Parathyroid adenoma (tissue), 2 donors: ENCODE data around the gene RAD9A.

ENCODE experiments used
- H2AFZ ChIP-seq: fragments of 300-600 bp; sonication (generic); one replicate; pipeline ENCODE4 v1.7.0; 2017; ENCODE audit warnings: antibody characterized with exemption, mild to moderate bottlenecking
- H3K27ac ChIP-seq: fragments of 300-600 bp; sonication (generic); one replicate; pipeline ENCODE4 v1.7.0; 2017
- H3K27me3 ChIP-seq: fragments of 300-600 bp; sonication (generic); one replicate; pipeline ENCODE4 v1.7.0; 2017; ENCODE audit warnings: low read length; ENCODE audit not compliant: control insufficient read depth, insufficient read depth
- H3K36me3 ChIP-seq: fragments of 300-600 bp; sonication (generic); one replicate; pipeline ENCODE4 v1.7.0; 2017; ENCODE audit warnings: low read length; ENCODE audit not compliant: control insufficient read depth, insufficient read depth
- H3K4me1 ChIP-seq: fragments of 300-600 bp; sonication (generic); one replicate; pipeline ENCODE4 v1.7.0; 2017; ENCODE audit warnings: control low read depth
- H3K4me2 ChIP-seq: fragments of 300-600 bp; sonication (generic); one replicate; pipeline ENCODE4 v1.7.0; 2017; ENCODE audit warnings: low read length
- H3K4me3 ChIP-seq: fragments of 300-600 bp; sonication (generic); one replicate; pipeline ENCODE4 v1.7.0; 2017; ENCODE audit warnings: low read depth, low read length
- H3K79me2 ChIP-seq: fragments of 300-600 bp; sonication (generic); one replicate; pipeline ENCODE4 v1.7.0; 2017; ENCODE audit warnings: control low read depth
- H3K9ac ChIP-seq: fragments of 300-600 bp; sonication (generic); one replicate; pipeline ENCODE4 v1.7.0; 2017; ENCODE audit warnings: mild to moderate bottlenecking
- H3K9me3 ChIP-seq: fragments of 300-600 bp; sonication (generic); one replicate; pipeline ENCODE4 v1.7.0; 2017; ENCODE audit warnings: low read length; ENCODE audit not compliant: control insufficient read depth
- TF ChIP-seq, protein P1 (sequence below): fragments of 300-600 bp; sonication (generic); IDR thresholded peaks from one replicate; pipeline ENCODE4 v1.7.0; 2017; ENCODE audit warnings: antibody characterized with exemption, mild to moderate bottlenecking
- donor health status: primary hyperparathyroidism.

RAD9A gene

DNA sequence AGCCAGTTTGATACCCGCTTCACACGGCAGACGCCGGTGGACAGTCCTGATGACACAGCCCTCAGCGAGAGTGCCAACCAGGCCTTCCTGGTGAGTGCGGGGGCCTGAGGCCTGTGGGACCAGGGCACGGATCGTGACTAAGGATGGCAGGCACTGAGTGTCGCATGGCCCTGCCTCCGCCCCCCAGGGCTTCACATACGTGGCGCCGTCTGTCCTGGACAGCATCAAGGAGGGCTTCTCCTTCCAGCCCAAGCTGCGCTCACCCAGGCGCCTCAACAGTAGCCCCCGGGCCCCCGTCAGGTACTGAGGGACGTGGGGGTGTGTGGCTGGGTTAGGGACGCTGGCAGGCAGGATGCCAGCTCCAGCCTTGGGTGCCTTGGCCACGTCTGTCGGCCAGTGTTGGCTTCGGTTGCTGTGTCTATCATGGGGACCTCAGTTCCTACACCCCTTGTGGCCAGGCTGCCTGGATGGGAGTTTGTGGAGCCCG lies 42.7 kb downstream of the RAD9A start:
- no peaks in the 10 kb centered on the region for H3K9me3 ChIP-seq
- H3K4me2 ChIP-seq = no peak overlapping the region
- H3K27me3 ChIP-seq = no peaks in the 10 kb centered on the region
- H3K4me3 ChIP-seq = no peak overlapping the region
- no peak overlapping the region for H2AFZ ChIP-seq
- no peak overlapping the region for H3K9ac ChIP-seq
- TF ChIP-seq, protein P1, sequence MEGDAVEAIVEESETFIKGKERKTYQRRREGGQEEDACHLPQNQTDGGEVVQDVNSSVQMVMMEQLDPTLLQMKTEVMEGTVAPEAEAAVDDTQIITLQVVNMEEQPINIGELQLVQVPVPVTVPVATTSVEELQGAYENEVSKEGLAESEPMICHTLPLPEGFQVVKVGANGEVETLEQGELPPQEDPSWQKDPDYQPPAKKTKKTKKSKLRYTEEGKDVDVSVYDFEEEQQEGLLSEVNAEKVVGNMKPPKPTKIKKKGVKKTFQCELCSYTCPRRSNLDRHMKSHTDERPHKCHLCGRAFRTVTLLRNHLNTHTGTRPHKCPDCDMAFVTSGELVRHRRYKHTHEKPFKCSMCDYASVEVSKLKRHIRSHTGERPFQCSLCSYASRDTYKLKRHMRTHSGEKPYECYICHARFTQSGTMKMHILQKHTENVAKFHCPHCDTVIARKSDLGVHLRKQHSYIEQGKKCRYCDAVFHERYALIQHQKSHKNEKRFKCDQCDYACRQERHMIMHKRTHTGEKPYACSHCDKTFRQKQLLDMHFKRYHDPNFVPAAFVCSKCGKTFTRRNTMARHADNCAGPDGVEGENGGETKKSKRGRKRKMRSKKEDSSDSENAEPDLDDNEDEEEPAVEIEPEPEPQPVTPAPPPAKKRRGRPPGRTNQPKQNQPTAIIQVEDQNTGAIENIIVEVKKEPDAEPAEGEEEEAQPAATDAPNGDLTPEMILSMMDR = no peak
- no peaks in the 10 kb centered on the region for H3K36me3 ChIP-seq
- no peaks in the 10 kb centered on the region for H3K4me1 ChIP-seq
- H3K79me2 ChIP-seq = peaks cover 5% of the 10 kb centered on the region
- H3K27ac ChIP-seq = no peak overlapping the region

DNA sequence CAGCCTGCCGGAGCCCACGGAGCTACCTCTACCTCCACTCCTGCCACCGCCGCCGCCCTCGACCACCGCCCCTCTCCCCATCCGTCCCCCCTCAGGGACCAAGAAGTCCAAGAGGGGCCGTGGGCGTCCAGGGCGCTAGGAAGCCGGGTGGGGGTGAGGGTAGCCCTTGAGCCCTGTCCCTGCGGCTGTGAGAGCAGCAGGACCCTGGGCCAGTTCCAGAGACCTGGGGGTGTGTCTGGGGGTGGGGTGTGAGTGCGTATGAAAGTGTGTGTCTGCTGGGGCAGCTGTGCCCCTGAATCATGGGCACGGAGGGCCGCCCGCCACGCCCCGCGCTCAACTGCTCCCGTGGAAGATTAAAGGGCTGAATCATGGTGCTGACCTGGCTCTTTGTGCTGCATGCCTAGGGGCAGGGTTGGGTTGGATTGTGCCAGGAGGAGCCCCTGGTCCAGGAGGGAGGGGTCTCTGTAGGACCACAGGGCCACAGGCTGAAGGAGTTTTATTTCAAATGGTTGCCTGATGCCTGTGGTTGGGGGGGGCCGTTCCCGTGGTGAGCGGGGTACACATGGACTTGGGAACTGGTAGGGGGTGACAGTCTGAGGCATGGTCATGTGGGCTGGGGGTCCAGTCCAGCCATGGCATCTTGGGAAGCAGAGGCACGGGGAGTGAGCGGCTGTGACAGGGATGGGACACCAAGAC lies 43.4 kb downstream of the RAD9A start:
- TF ChIP-seq, protein P1 = no peak
- Histone ChIP-seq H3K4me1 (no peaks in the 10 kb centered on the region), H3K79me2 (peaks cover 2% of the 10 kb centered on the region), H2AFZ (no peak overlapping the region), H3K27ac (no peak overlapping the region), H3K27me3 (no peaks in the 10 kb centered on the region), H3K4me2 (no peak overlapping the region), H3K9me3 (no peaks in the 10 kb centered on the region), H3K4me3 (no peak overlapping the region), H3K9ac (no peak overlapping the region), H3K36me3 (no peaks in the 10 kb centered on the region)

DNA sequence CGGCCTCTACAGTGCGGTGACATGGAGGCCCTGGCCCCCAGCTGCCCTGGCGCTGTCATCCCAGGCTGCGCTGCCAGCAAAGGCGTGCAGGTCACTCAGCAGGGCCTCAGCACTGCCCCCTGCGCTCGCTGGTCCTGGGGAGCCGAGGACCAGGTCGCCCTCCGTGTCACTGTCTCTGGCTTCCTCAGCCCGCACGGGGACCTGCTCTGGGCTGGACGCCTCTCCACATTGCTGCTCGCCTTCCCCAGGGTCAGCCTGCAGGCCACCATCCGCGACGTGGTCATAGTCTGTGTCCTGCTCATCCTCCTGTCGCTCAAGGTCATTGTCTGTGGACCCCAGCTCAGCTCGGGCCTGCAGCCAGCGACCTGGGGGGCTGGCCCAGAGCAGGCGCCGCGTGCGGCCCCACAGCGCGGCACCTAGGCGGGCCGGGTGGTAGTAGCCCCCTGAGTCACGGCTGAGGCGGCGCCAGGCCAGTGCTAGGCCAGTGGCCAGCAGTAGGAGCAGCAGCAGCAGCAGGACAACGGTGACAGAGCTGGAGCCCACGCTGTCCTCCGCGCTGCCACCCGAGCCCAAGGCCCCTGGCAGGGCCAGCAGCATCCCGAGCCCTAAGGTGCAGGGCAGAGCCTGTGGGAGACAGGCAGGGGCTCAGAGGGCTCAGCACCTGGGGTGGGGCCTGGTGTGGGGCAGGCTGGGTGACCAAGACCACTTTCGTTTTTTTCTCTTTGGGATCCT lies 44.1 kb downstream of the RAD9A start:
- H3K9me3 ChIP-seq = no peaks in the 10 kb centered on the region
- no peak overlapping the region for H3K4me2 ChIP-seq
- no peaks in the 10 kb centered on the region for H3K4me1 ChIP-seq
- H3K9ac ChIP-seq = no peak overlapping the region
- no peaks in the 10 kb centered on the region for H3K36me3 ChIP-seq
- TF ChIP-seq, protein P1 = no peak
- no peak overlapping the region for H3K27ac ChIP-seq
- H3K4me3 ChIP-seq = no peak overlapping the region
- H2AFZ ChIP-seq = no peak overlapping the region
- H3K79me2 ChIP-seq = no peaks in the 10 kb centered on the region
- H3K27me3 ChIP-seq = no peaks in the 10 kb centered on the region

DNA sequence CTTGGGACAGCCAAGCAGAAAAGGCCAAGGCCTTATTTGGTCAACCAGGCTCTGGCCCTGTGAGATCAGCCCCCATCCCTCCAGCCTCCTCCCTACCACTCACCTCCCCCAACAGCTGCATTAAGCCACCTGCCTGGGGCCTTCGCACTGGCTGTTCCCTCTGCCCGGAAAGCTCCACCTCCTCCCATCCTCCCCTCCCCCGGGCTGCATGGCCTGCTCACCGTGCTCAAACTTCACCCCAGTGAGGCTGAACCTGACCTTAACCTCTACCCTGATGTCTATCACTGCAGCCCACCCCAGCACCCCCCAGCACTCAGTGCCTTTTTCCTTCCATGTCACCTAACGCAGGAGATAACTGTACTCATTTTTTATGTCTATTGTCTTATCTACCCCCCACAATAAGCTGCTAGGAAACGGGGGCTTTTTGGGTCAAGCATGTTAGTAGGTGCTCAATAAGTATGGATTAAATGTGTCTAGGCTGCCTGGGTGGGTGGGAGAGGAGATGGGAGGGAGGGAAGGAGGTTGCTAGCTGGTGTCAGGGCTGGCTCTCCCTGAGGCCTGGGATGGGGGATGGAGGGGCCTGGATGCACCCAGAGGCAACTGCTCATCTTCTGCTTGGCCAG lies 44.8 kb downstream of the RAD9A start:
- TF ChIP-seq, protein P1 = no peak
- Histone ChIP-seq H2AFZ (no peak overlapping the region), H3K79me2 (no peaks in the 10 kb centered on the region), H3K9ac (no peak overlapping the region), H3K36me3 (no peaks in the 10 kb centered on the region), H3K27me3 (no peaks in the 10 kb centered on the region), H3K4me1 (no peaks in the 10 kb centered on the region), H3K4me3 (no peak overlapping the region), H3K27ac (no peak overlapping the region), H3K9me3 (no peaks in the 10 kb centered on the region), H3K4me2 (no peak overlapping the region)
